NB4 (cell line): ENCODE results near the gene TRIP12.

Experiments used
- POLR2A ChIP-seq: IDR thresholded peaks from 2 replicates; pipeline ENCODE4 v1.6.1; 2011; ENCODE audit warnings: mild to moderate bottlenecking; ENCODE audit not compliant: insufficient read length; ENCODE audit errors: extremely low read depth
- TF ChIP-seq, protein P1 (sequence below): IDR thresholded peaks from one replicate; pipeline ENCODE4 v1.5.1; 2012; ENCODE audit warnings: low read depth, low read length

DNA sequence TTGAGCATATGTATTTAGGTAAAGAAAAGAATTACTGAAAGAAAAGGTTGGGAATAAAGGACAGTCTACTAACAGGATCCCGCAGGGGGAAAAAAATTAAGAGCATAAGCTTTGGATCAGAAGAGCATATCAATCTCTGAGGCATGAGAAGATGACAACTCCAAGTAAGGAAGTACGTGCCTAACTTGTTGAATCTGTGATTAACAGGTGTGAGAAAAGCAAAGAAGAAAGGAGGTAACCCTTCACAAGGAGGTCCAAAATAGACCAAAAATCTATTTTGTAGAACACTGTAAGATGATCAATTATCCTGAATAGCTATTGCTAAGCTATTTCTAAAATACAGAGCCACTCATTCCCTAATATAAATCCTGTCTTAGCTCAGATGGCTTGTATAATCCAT is 32.8 kb downstream of the TRIP12 start:
- TF ChIP-seq, protein P1, sequence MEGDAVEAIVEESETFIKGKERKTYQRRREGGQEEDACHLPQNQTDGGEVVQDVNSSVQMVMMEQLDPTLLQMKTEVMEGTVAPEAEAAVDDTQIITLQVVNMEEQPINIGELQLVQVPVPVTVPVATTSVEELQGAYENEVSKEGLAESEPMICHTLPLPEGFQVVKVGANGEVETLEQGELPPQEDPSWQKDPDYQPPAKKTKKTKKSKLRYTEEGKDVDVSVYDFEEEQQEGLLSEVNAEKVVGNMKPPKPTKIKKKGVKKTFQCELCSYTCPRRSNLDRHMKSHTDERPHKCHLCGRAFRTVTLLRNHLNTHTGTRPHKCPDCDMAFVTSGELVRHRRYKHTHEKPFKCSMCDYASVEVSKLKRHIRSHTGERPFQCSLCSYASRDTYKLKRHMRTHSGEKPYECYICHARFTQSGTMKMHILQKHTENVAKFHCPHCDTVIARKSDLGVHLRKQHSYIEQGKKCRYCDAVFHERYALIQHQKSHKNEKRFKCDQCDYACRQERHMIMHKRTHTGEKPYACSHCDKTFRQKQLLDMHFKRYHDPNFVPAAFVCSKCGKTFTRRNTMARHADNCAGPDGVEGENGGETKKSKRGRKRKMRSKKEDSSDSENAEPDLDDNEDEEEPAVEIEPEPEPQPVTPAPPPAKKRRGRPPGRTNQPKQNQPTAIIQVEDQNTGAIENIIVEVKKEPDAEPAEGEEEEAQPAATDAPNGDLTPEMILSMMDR, result no peak
- TF ChIP-seq POLR2A, result no peak
